HepG2 (cell line): ENCODE results near the gene TJP3. TPM values are rescaled to one million over a fixed set of nuclear protein-coding genes. Genes with fewer than 3 reads are reported as not detected.

Experiments used
- FOXC1 ChIP-seq: sonication (generic); formaldehyde crosslinking; IDR thresholded peaks from 2 replicates; pipeline ENCODE4 v1.8.0; 2022; ENCODE audit warnings: mild to moderate bottlenecking, missing genetic modification reagents, borderline replicate concordance
- HMGXB4 ChIP-seq, 2 experiments: sonication (generic) in 1 of 2; formaldehyde crosslinking in 1 of 2; IDR thresholded peaks; 2 replicates each; pipeline versions ENCODE4 v1.4.0 to v1.6.1; 2018 to 2020; ENCODE audit warnings: missing genetic modification reagents in 2 of 2, borderline replicate concordance in 1 of 2, low read depth in 1 of 2, mild to moderate bottlenecking in 1 of 2, missing biosample characterization in 1 of 2
- NBN ChIP-seq: fragments of 450-650 bp; conservative IDR thresholded peaks from 2 replicates; pipeline ENCODE4 v1.6.1; 2017
- ONECUT2 ChIP-seq: sonication (generic); formaldehyde crosslinking; IDR thresholded peaks from 2 replicates; pipeline ENCODE4 v1.4.0; 2020; ENCODE audit warnings: missing genetic modification reagents
- PATZ1 ChIP-seq: sonication (generic); formaldehyde crosslinking; IDR thresholded peaks from 2 replicates; pipeline ENCODE4 v1.4.0; 2020; ENCODE audit warnings: missing genetic modification reagents
- PHF8 ChIP-seq: sonication (generic); formaldehyde crosslinking; IDR thresholded peaks from 2 replicates; pipeline ENCODE4 v1.5.0; 2020; ENCODE audit warnings: missing genetic modification reagents
- RNF2 ChIP-seq: fragments of 450-650 bp; conservative IDR thresholded peaks from 2 replicates; pipeline ENCODE4 v1.6.1; 2016; ENCODE audit warnings: low read depth
- SNAPC5 ChIP-seq: sonication (generic); formaldehyde crosslinking; IDR thresholded peaks from 2 replicates; pipeline ENCODE4 v1.8.1; 2023; ENCODE audit warnings: mild to moderate bottlenecking, missing genetic modification reagents, borderline replicate concordance
- SOX6 ChIP-seq, 2 experiments: fragments of 450-650 bp in 1 of 2; sonication (generic) in 1 of 2; formaldehyde crosslinking in 1 of 2; IDR thresholded peaks; 2 replicates each; pipeline versions ENCODE4 v1.4.0 to v1.6.1; 2017 to 2020; ENCODE audit warnings: antibody characterized with exemption in 1 of 2, mild to moderate bottlenecking in 1 of 2, missing genetic modification reagents in 1 of 2
- TAF15 ChIP-seq: fragments of 200-400 bp; formaldehyde crosslinking; IDR thresholded peaks from one replicate; pipeline ENCODE4 v1.6.1; 2018; ENCODE audit warnings: mild to moderate bottlenecking, low read depth, low read length; ENCODE audit not compliant: poor library complexity, severe bottlenecking
- YEATS4 ChIP-seq: sonication (generic); formaldehyde crosslinking; IDR thresholded peaks from 2 replicates; pipeline ENCODE4 v1.4.0; 2020; ENCODE audit warnings: missing genetic modification reagents, borderline replicate concordance
- ZMAT3 ChIP-seq: sonication (generic); formaldehyde crosslinking; conservative IDR thresholded peaks from 2 replicates; pipeline ENCODE4 v1.7.0; 2021; ENCODE audit warnings: missing genetic modification reagents
- ZNF264 ChIP-seq: sonication (generic); formaldehyde crosslinking; IDR thresholded peaks from 2 replicates; pipeline ENCODE4 v1.4.0; 2020; ENCODE audit warnings: missing genetic modification reagents
- ZNF646 ChIP-seq: sonication (generic); formaldehyde crosslinking; IDR thresholded peaks from 2 replicates; pipeline ENCODE4 v1.9.0; 2021; ENCODE audit warnings: mild to moderate bottlenecking, missing genetic modification reagents
- ZNF75D ChIP-seq: sonication (generic); formaldehyde crosslinking; IDR thresholded peaks from 2 replicates; pipeline ENCODE4 v1.8.1; 2023; ENCODE audit warnings: missing genetic modification reagents, mild to moderate bottlenecking, borderline replicate concordance
- ZNF776 ChIP-seq: sonication (generic); formaldehyde crosslinking; IDR thresholded peaks from 2 replicates; pipeline ENCODE4 v1.4.0; 2020; ENCODE audit warnings: mild to moderate bottlenecking, missing genetic modification reagents
- ZNF83 ChIP-seq: sonication (generic); formaldehyde crosslinking; IDR thresholded peaks from 2 replicates; pipeline ENCODE4 v1.4.0; 2020; ENCODE audit warnings: missing genetic modification reagents, mild to moderate bottlenecking, borderline replicate concordance
- polyA plus RNA-seq, 8 experiments: library from polyadenylated mRNA; depleted of rRNA in 3 of 8; stranded (reverse) in 7 of 8; unstranded in 1 of 8; fragments of >200 nt; fragmentation: Illumina TruSeq in 4 of 8; extraction: Trizol in 4 of 8; gene quantifications; 2 replicates each; pipeline versions ENCODE4 v1.2.1 to v1.2.3, GENCODE V29; 2011 to 2016; ENCODE audit warnings: low read depth in 4 of 8, missing spikeins in 1 of 8, mixed read lengths in 1 of 8; ENCODE audit not compliant: insufficient read depth in 1 of 8
- total RNA-seq, 5 experiments: library from RNA; depleted of rRNA; stranded (reverse); fragments of >200 nt; fragmentation: Illumina TruSeq; extraction: Trizol; gene quantifications; 2 replicates each; pipeline ENCODE4 v1.2.3, GENCODE V29; 2016; ENCODE audit warnings: low read depth in 1 of 5

The TJP3 gene
- total and polyA plus RNA-seq, 2 of the 13 experiments (the other 11 are each of a cell fraction or from before 2014, with no cell fraction given): 2.3 to 21.5 TPM

- no peak for TF ChIP-seq ZNF646
- no peak for TF ChIP-seq ZNF75D (CRISPR knock-in tag)
- TF ChIP-seq SNAPC5 (CRISPR knock-in tag): no peak
- no peak for TF ChIP-seq ZNF264 (CRISPR knock-in tag)
- no peak for TF ChIP-seq ZNF776 (CRISPR knock-in tag)
- TF ChIP-seq PHF8: peak; percentile 93
- TF ChIP-seq YEATS4: peak; percentile 79
- no peak for TF ChIP-seq ZNF83 (CRISPR knock-in tag)
- 0 out of 2 replicates have a peak, but pooled peaks have one; percentile 47 for TF ChIP-seq RNF2
- TF ChIP-seq PATZ1: peak; percentile 45; the same call in 1 of the 2 replicates
- 0 out of 2 replicates have a peak, but pooled peaks have one; percentile 57 for TF ChIP-seq ZMAT3 (CRISPR knock-in tag)
- peak in 1 of 2 experiments; percentile 10; a peak in 1 of 4 replicates for TF ChIP-seq HMGXB4 (CRISPR knock-in tag; IDR thresholded peaks at IDR 0.05; ENCODE audit: borderline replicate concordance in 1 of 2, low read depth in 1 of 2)
- TF ChIP-seq FOXC1 (CRISPR knock-in tag): peak; percentile 34
- no peak for TF ChIP-seq ONECUT2 (CRISPR knock-in tag)
- TF ChIP-seq TAF15: no peak
- TF ChIP-seq NBN: no peak
- TF ChIP-seq SOX6 (IDR thresholded peaks at IDR 0.05): no peak
- TF ChIP-seq SOX6 (CRISPR knock-in tag; IDR thresholded peaks at IDR 0.05): peak; percentile 72
Observed at GRCh38 chr19:3762501-3763459, 54.6 kb downstream of the TJP3 start, which contains the start of gene MRPL54 (continued).
